GM23338 (cell line): ENCODE measurements around the gene DVL1. TPM values are rescaled to one million over a fixed set of nuclear protein-coding genes. Genes with fewer than 3 reads are reported as not detected.

Experiments
- ATAC-seq: fragments of 200-7000 bp; cut with Tn5 transposase; 3 replicates; pipeline ENCODE4 v1.9.1; 2020
- DNase-seq: peaks from one replicate; pipeline ENCODE4 v3.0.0-alpha.2; 2015; ENCODE audit warnings: low spot score
- H2AFZ ChIP-seq: fragments of 200-600 bp; sonication (generic); 2 replicates; pipeline ENCODE4 v1.8.0; 2016; ENCODE audit warnings: antibody characterized with exemption, mild to moderate bottlenecking, moderate library complexity
- H3F3A ChIP-seq: fragments of 200-600 bp; sonication (generic); replicated peaks from 2 replicates; pipeline ENCODE4 v1.8.0; 2017; ENCODE audit warnings: antibody characterized with exemption, mixed run types, low read depth
- H3K27ac ChIP-seq: fragments of 200-600 bp; sonication (generic); 2 replicates; pipeline ENCODE4 v1.6.1; 2016; ENCODE audit warnings: low read depth
- H3K27me3 ChIP-seq: fragments of 200-600 bp; sonication (generic); 2 replicates; pipeline ENCODE4 v1.8.0; 2016; ENCODE audit warnings: mild to moderate bottlenecking, mixed run types, moderate library complexity; ENCODE audit not compliant: insufficient read depth
- H3K36me3 ChIP-seq: fragments of 200-600 bp; sonication (generic); 2 replicates; pipeline ENCODE4 v1.8.0; 2016; ENCODE audit warnings: mild to moderate bottlenecking; ENCODE audit not compliant: insufficient read depth
- H3K4me1 ChIP-seq: fragments of 200-600 bp; sonication (generic); 2 replicates; pipeline ENCODE4 v1.8.0; 2016; ENCODE audit warnings: mild to moderate bottlenecking, moderate library complexity; ENCODE audit not compliant: insufficient read depth
- H3K4me2 ChIP-seq: fragments of 200-600 bp; sonication (generic); 2 replicates; pipeline ENCODE4 v1.7.1; 2017; ENCODE audit warnings: mixed run types
- H3K4me3 ChIP-seq: fragments of 200-600 bp; sonication (generic); 2 replicates; pipeline ENCODE4 v1.6.1; 2016; ENCODE audit warnings: mixed run types
- H3K79me2 ChIP-seq: fragments of 200-600 bp; sonication (generic); replicated peaks from 2 replicates; pipeline ENCODE4 v1.8.0; 2017; ENCODE audit warnings: mild to moderate bottlenecking; ENCODE audit not compliant: insufficient read depth
- H3K9me2 ChIP-seq: fragments of 200-600 bp; sonication (generic); 2 replicates; pipeline ENCODE4 v1.8.0; 2017; ENCODE audit not compliant: insufficient read depth
- H4K20me1 ChIP-seq: fragments of 200-600 bp; sonication (generic); replicated peaks from 2 replicates; pipeline ENCODE4 v1.8.0; 2017; ENCODE audit warnings: mild to moderate bottlenecking; ENCODE audit not compliant: insufficient read depth
- H3K27ac Mint-ChIP-seq: 2 replicates; pipeline ENCODE4 v1.8.0; 2020; ENCODE audit warnings: inconsistent platforms, mild to moderate bottlenecking, moderate library complexity, mixed read lengths
- H3K27me3 Mint-ChIP-seq: 3 replicates; pipeline ENCODE4 v1.8.0; 2022; ENCODE audit warnings: low read depth, mild to moderate bottlenecking, moderate library complexity, mixed read lengths, inconsistent platforms; ENCODE audit not compliant: insufficient read depth, poor library complexity
- H3K36me3 Mint-ChIP-seq: 3 replicates; pipeline ENCODE4 v1.8.0; 2021; ENCODE audit warnings: low read depth, mild to moderate bottlenecking, inconsistent platforms, moderate library complexity, mixed read lengths
- H3K4me1 Mint-ChIP-seq: 3 replicates; pipeline ENCODE4 v1.8.0; 2020; ENCODE audit warnings: mild to moderate bottlenecking, inconsistent platforms, mixed read lengths
- H3K4me3 Mint-ChIP-seq: 3 replicates; pipeline ENCODE4 v1.8.0; 2021; ENCODE audit warnings: moderate library complexity, mild to moderate bottlenecking, inconsistent platforms, mixed read lengths
- H3K9me3 Mint-ChIP-seq: 3 replicates; pipeline ENCODE4 v1.8.0; 2020; ENCODE audit warnings: moderate library complexity, mild to moderate bottlenecking, inconsistent platforms, mixed read lengths
- CREB1 ChIP-seq: fragments of 250-450 bp; sonication (Bioruptor Pico); IDR thresholded peaks from 2 replicates; pipeline ENCODE4 v1.5.0; 2020; ENCODE audit warnings: low read depth, mild to moderate bottlenecking, moderate library complexity
- CTCF ChIP-seq, 2 experiments: fragments of 200-600 bp in 1 of 2; sonication (generic) in 1 of 2; conservative IDR thresholded peaks; 2 replicates each; pipeline versions ENCODE4 v1.5.1 to v1.6.1; 2016 to 2017; ENCODE audit warnings: antibody characterized with exemption in 2 of 2, low read depth in 2 of 2, mild to moderate bottlenecking in 2 of 2, moderate library complexity in 1 of 2
- EZH2 ChIP-seq: fragments of 200-600 bp; sonication (generic); IDR thresholded peaks from one replicate; pipeline ENCODE4 v1.8.0; 2017; ENCODE audit warnings: antibody characterized with exemption, mild to moderate bottlenecking, low read depth; ENCODE audit not compliant: unreplicated experiment
- EZH2phosphoT487 ChIP-seq: fragments of 200-600 bp; sonication (generic); IDR thresholded peaks from one replicate; pipeline ENCODE4 v1.8.1; 2018; ENCODE audit warnings: antibody characterized with exemption; ENCODE audit not compliant: unreplicated experiment
- JUNB ChIP-seq: IDR thresholded peaks from one replicate; pipeline ENCODE4 v1.6.1; 2016; ENCODE audit warnings: antibody characterized with exemption; ENCODE audit not compliant: unreplicated experiment
- NANOG ChIP-seq: IDR thresholded peaks from 2 replicates; pipeline ENCODE4 v1.6.1; 2016; ENCODE audit warnings: antibody characterized with exemption, borderline replicate concordance
- POLR2AphosphoS5 ChIP-seq: IDR thresholded peaks from 2 replicates; pipeline ENCODE4 v1.6.1; 2016; ENCODE audit warnings: antibody characterized with exemption, low read depth
- REST ChIP-seq: IDR thresholded peaks from one replicate; pipeline ENCODE4 v1.6.1; 2018; ENCODE audit warnings: antibody characterized with exemption; ENCODE audit not compliant: unreplicated experiment
- STAT1 ChIP-seq: IDR thresholded peaks from one replicate; pipeline ENCODE4 v1.6.1; 2016; ENCODE audit warnings: antibody characterized with exemption; ENCODE audit not compliant: unreplicated experiment
- ZNF114 ChIP-seq: fragments of 250-450 bp; sonication (Bioruptor Pico); IDR thresholded peaks from 2 replicates; pipeline ENCODE4 v1.5.0; 2020; ENCODE audit warnings: mild to moderate bottlenecking, moderate library complexity
- ZNF331 ChIP-seq: fragments of 250-450 bp; sonication (Bioruptor Pico); IDR thresholded peaks from 2 replicates; pipeline ENCODE4 v1.5.0; 2020; ENCODE audit warnings: low read depth, mild to moderate bottlenecking, moderate library complexity
- polyA plus RNA-seq: library from polyadenylated mRNA; unstranded; fragments of >200 nt; fragmentation: Nextera tagmentation; extraction: Ambion mirVana; gene quantifications from 2 replicates; pipeline ENCODE4 v1.2.1, GENCODE V29; 2016
- total RNA-seq: library from RNA; depleted of rRNA; stranded (reverse); fragments of >200 nt; shearing (Covaris generic); gene quantifications from 2 replicates; pipeline ENCODE4 v1.2.3, GENCODE V29; 2014
- TF ChIP-seq, protein P1 (sequence below): fragments of 250-450 bp; sonication (Bioruptor Pico); IDR thresholded peaks from 2 replicates; pipeline ENCODE4 v1.5.0; 2020; ENCODE audit warnings: mild to moderate bottlenecking, moderate library complexity
- TF ChIP-seq, protein P2 (sequence below): IDR thresholded peaks from 2 replicates; pipeline ENCODE4 v1.6.1; 2016; ENCODE audit warnings: antibody characterized with exemption

DVL1 gene
- total and polyA plus RNA-seq, 2 experiments from 2014 or later = 13.5 to 69.7 TPM

DNA sequence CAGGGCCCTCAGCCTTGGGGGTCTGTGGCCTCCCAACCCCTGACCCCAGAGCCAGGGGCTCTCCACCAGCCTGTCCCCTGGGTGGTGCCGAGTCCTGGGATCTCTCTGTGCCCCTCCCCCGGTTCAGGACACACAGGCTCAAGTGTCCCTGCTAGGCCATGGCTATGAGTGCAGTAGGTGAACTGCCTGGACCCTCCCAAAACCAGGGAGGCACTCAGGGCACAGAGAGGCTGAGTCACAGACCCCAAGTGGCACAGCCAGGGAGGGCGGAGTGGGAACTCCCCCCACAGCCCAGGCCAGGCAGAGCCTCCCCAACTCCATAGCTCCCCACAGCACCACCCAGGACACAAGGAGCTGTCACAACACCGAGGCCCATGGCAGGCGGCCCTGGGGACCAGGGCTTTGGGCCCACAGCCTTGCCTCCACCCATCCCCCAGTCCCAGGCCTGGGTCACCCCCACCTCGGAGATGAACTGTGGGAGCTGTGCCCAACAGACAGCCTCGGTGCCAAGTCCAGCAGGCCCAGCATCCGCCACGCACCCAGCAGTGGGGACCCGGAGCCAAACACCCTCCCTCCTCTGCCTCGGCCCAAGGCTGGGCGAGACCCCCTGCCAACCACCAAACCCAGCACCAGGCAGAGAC is 3.2 kb downstream of the DVL1 start:
- Histone ChIP-seq H4K20me1 (peaks cover 3% of the 10 kb centered on the region), H3K9me2 (no peaks in the 10 kb centered on the region), H3K4me3 (no peak overlapping the region), H3K27me3 (no peaks in the 10 kb centered on the region), H3K79me2 (peaks cover 14% of the 10 kb centered on the region), H3K4me2 (no peak overlapping the region), H3F3A (peaks cover 9% of the 10 kb centered on the region), H2AFZ (no peak overlapping the region), H3K4me1 (peaks cover 7% of the 10 kb centered on the region; the same call in 1 of the 2 replicates), H3K27ac (no peak overlapping the region), H3K36me3 (no peaks in the 10 kb centered on the region)
- ATAC-seq = no peak
- Mint-ChIP-seq H3K4me3 (no peak overlapping the region), H3K27ac (no peak overlapping the region), H3K4me1 (peaks cover 13% of the 10 kb centered on the region), H3K36me3 (peaks cover 6% of the 10 kb centered on the region), H3K9me3 (no peaks in the 10 kb centered on the region; the same call in 2 of the 3 replicates), H3K27me3 (peaks cover 6% of the 10 kb centered on the region)
- no peak for DNase-seq
- TF ChIP-seq CTCF (conservative IDR thresholded peaks at IDR 0.05; ENCODE audit: low read depth in 2 of 2) (no peak), ZNF331 (CRISPR knock-in tag) (no peak), ZNF114 (CRISPR knock-in tag) (no peak), EZH2phosphoT487 (no peak), POLR2AphosphoS5 (no peak), REST (no peak), STAT1 (no peak), CREB1 (CRISPR knock-in tag) (no peak), EZH2 (no peak), NANOG (no peak), JUNB (no peak)
- TF ChIP-seq, protein P1, sequence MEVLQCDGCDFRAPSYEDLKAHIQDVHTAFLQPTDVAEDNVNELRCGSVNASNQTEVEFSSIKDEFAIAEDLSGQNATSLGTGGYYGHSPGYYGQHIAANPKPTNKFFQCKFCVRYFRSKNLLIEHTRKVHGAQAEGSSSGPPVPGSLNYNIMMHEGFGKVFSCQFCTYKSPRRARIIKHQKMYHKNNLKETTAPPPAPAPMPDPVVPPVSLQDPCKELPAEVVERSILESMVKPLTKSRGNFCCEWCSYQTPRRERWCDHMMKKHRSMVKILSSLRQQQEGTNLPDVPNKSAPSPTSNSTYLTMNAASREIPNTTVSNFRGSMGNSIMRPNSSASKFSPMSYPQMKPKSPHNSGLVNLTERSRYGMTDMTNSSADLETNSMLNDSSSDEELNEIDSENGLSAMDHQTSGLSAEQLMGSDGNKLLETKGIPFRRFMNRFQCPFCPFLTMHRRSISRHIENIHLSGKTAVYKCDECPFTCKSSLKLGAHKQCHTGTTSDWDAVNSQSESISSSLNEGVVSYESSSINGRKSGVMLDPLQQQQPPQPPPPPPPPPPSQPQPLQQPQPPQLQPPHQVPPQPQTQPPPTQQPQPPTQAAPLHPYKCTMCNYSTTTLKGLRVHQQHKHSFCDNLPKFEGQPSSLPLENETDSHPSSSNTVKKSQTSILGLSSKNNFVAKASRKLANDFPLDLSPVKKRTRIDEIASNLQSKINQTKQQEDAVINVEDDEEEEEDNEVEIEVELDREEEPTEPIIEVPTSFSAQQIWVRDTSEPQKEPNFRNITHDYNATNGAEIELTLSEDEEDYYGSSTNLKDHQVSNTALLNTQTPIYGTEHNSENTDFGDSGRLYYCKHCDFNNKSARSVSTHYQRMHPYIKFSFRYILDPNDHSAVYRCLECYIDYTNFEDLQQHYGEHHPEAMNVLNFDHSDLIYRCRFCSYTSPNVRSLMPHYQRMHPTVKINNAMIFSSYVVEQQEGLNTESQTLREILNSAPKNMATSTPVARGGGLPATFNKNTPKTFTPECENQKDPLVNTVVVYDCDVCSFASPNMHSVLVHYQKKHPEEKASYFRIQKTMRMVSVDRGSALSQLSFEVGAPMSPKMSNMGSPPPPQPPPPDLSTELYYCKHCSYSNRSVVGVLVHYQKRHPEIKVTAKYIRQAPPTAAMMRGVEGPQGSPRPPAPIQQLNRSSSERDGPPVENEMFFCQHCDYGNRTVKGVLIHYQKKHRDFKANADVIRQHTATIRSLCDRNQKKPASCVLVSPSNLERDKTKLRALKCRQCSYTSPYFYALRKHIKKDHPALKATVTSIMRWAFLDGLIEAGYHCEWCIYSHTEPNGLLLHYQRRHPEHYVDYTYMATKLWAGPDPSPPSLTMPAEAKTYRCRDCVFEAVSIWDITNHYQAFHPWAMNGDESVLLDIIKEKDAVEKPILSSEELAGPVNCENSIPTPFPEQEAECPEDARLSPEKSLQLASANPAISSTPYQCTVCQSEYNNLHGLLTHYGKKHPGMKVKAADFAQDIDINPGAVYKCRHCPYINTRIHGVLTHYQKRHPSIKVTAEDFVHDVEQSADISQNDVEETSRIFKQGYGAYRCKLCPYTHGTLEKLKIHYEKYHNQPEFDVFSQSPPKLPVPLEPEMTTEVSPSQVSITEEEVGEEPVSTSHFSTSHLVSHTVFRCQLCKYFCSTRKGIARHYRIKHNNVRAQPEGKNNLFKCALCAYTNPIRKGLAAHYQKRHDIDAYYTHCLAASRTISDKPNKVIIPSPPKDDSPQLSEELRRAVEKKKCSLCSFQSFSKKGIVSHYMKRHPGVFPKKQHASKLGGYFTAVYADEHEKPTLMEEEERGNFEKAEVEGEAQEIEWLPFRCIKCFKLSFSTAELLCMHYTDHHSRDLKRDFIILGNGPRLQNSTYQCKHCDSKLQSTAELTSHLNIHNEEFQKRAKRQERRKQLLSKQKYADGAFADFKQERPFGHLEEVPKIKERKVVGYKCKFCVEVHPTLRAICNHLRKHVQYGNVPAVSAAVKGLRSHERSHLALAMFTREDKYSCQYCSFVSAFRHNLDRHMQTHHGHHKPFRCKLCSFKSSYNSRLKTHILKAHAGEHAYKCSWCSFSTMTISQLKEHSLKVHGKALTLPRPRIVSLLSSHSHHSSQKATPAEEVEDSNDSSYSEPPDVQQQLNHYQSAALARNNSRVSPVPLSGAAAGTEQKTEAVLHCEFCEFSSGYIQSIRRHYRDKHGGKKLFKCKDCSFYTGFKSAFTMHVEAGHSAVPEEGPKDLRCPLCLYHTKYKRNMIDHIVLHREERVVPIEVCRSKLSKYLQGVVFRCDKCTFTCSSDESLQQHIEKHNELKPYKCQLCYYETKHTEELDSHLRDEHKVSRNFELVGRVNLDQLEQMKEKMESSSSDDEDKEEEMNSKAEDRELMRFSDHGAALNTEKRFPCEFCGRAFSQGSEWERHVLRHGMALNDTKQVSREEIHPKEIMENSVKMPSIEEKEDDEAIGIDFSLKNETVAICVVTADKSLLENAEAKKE = no peak
- TF ChIP-seq, protein P2, sequence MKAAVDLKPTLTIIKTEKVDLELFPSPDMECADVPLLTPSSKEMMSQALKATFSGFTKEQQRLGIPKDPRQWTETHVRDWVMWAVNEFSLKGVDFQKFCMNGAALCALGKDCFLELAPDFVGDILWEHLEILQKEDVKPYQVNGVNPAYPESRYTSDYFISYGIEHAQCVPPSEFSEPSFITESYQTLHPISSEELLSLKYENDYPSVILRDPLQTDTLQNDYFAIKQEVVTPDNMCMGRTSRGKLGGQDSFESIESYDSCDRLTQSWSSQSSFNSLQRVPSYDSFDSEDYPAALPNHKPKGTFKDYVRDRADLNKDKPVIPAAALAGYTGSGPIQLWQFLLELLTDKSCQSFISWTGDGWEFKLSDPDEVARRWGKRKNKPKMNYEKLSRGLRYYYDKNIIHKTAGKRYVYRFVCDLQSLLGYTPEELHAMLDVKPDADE = no peak
